Activated naive CD8-positive, alpha-beta T cell treated with anti-CD3 and anti-CD28 coated beads for 36 hours (primary cell): ENCODE results near the gene SLC9A3. TPM values are rescaled to one million over a fixed set of nuclear protein-coding genes. Genes with fewer than 3 reads are reported as not detected.
A peak's percentile ranks its signal among the peaks of the same experiment; 100 is the strongest.

Experiments
- DNase-seq: peaks from one replicate; pipeline ENCODE4 v3.0.0; 2021
- H3K27ac Mint-ChIP-seq: one replicate; pipeline ENCODE4 v1.8.0; 2022; ENCODE audit warnings: mild to moderate bottlenecking, moderate library complexity, mixed read lengths
- H3K27me3 Mint-ChIP-seq: one replicate; pipeline ENCODE4 v1.8.0; 2022; ENCODE audit warnings: mild to moderate bottlenecking, mixed read lengths
- H3K36me3 Mint-ChIP-seq: one replicate; pipeline ENCODE4 v1.8.0; 2021; ENCODE audit warnings: mild to moderate bottlenecking, mixed read lengths
- H3K4me1 Mint-ChIP-seq: one replicate; pipeline ENCODE4 v1.8.0; 2021; ENCODE audit warnings: mixed read lengths
- H3K4me3 Mint-ChIP-seq: one replicate; pipeline ENCODE4 v1.8.0; 2022; ENCODE audit warnings: mild to moderate bottlenecking, moderate library complexity, mixed read lengths
- H3K9me3 Mint-ChIP-seq: one replicate; pipeline ENCODE4 v1.8.0; 2022; ENCODE audit warnings: mixed read lengths
- total RNA-seq, 2 experiments: library from RNA; stranded (reverse); gene quantifications; one replicate each; pipeline ENCODE4 v1.2.3, GENCODE V29; 2021

Gene SLC9A3
- total RNA-seq, 2 experiments from 2014 or later, result 2.1 to 2.4 TPM

- Mint-ChIP-seq H3K4me1 (peaks cover 7% of the 10 kb centered on the region), H3K9me3 (no peaks in the 10 kb centered on the region), H3K27me3 (no peaks in the 10 kb centered on the region), H3K27ac (no peak overlapping the region), H3K4me3 (no peak overlapping the region), H3K36me3 (peaks cover 19% of the 10 kb centered on the region)
- no peak for DNase-seq
Measured at GRCh38 chr5:433836-434235, 90.4 kb downstream of the SLC9A3 start.

- H3K27ac Mint-ChIP-seq, result no peak overlapping the region
- H3K9me3 Mint-ChIP-seq, result no peaks in the 10 kb centered on the region
- H3K36me3 Mint-ChIP-seq, result peaks cover 20% of the 10 kb centered on the region
- no peak for DNase-seq
- H3K4me3 Mint-ChIP-seq, result no peak overlapping the region
- peaks cover 7% of the 10 kb centered on the region for H3K4me1 Mint-ChIP-seq
- no peaks in the 10 kb centered on the region for H3K27me3 Mint-ChIP-seq
Measured at GRCh38 chr5:432928-433791, 91.1 kb downstream of the SLC9A3 start.

GRCh38 chr5:432201-432927, 91.9 kb downstream of the SLC9A3 start:
- no peaks in the 10 kb centered on the region for H3K9me3 Mint-ChIP-seq
- no peak overlapping the region for H3K27ac Mint-ChIP-seq
- peaks cover 7% of the 10 kb centered on the region for H3K4me1 Mint-ChIP-seq
- peaks cover 26% of the 10 kb centered on the region for H3K36me3 Mint-ChIP-seq
- H3K4me3 Mint-ChIP-seq, result no peak overlapping the region
- no peak for DNase-seq
- H3K27me3 Mint-ChIP-seq, result no peaks in the 10 kb centered on the region

GRCh38 chr5:431711-432050, 92.6 kb downstream of the SLC9A3 start:
- H3K36me3 Mint-ChIP-seq, result peaks cover 29% of the 10 kb centered on the region
- no peaks in the 10 kb centered on the region for H3K27me3 Mint-ChIP-seq
- no peak for DNase-seq

GRCh38 chr5:431001-431710, 93.1 kb downstream of the SLC9A3 start:
- Mint-ChIP-seq H3K27me3 (no peaks in the 10 kb centered on the region), H3K36me3 (peaks cover 34% of the 10 kb centered on the region), H3K4me3 (no peak overlapping the region), H3K9me3 (no peaks in the 10 kb centered on the region), H3K27ac (no peak overlapping the region), H3K4me1 (peaks cover 7% of the 10 kb centered on the region)
- peak; percentile 58 for DNase-seq

More at GRCh38 chr5:431711-432050, 92.6 kb downstream of the SLC9A3 start:
- Mint-ChIP-seq H3K9me3 (no peaks in the 10 kb centered on the region), H3K4me1 (peaks cover 7% of the 10 kb centered on the region), H3K4me3 (no peak overlapping the region), H3K27ac (no peak overlapping the region)

GRCh38 chr5:430214-430925, 93.9 kb downstream of the SLC9A3 start:
- Mint-ChIP-seq H3K27ac (no peak overlapping the region), H3K9me3 (no peaks in the 10 kb centered on the region)

GRCh38 chr5:429453-430188, 94.6 kb downstream of the SLC9A3 start:
- Mint-ChIP-seq H3K27ac (no peak overlapping the region), H3K9me3 (no peaks in the 10 kb centered on the region), H3K27me3 (no peaks in the 10 kb centered on the region), H3K4me3 (no peak overlapping the region), H3K4me1 (peaks cover 7% of the 10 kb centered on the region), H3K36me3 (peaks cover 34% of the 10 kb centered on the region)
- no peak for DNase-seq

More at GRCh38 chr5:430214-430925, 93.9 kb downstream of the SLC9A3 start:
- peaks cover 38% of the 10 kb centered on the region for H3K36me3 Mint-ChIP-seq
- H3K4me3 Mint-ChIP-seq, result no peak overlapping the region
- H3K4me1 Mint-ChIP-seq, result peaks cover 7% of the 10 kb centered on the region
- no peaks in the 10 kb centered on the region for H3K27me3 Mint-ChIP-seq
- DNase-seq, result no peak

- Mint-ChIP-seq H3K4me1 (peaks cover 7% of the 10 kb centered on the region), H3K36me3 (peaks cover 34% of the 10 kb centered on the region), H3K9me3 (no peaks in the 10 kb centered on the region), H3K27me3 (no peaks in the 10 kb centered on the region), H3K4me3 (no peak overlapping the region), H3K27ac (no peak overlapping the region)
- DNase-seq, result no peak
Measured at GRCh38 chr5:428754-429452, 95.3 kb downstream of the SLC9A3 start.

- H3K4me3 Mint-ChIP-seq, result no peak overlapping the region
- no peak for DNase-seq
- no peaks in the 10 kb centered on the region for H3K27me3 Mint-ChIP-seq
- peaks cover 38% of the 10 kb centered on the region for H3K36me3 Mint-ChIP-seq
- H3K9me3 Mint-ChIP-seq, result no peaks in the 10 kb centered on the region
- no peak overlapping the region for H3K27ac Mint-ChIP-seq
- H3K4me1 Mint-ChIP-seq, result peaks cover 11% of the 10 kb centered on the region
Measured at GRCh38 chr5:428219-428618, 96.0 kb downstream of the SLC9A3 start.

GRCh38 chr5:427415-428087, 96.7 kb downstream of the SLC9A3 start:
- H3K36me3 Mint-ChIP-seq, result peaks cover 43% of the 10 kb centered on the region

GRCh38 chr5:426392-426976, 97.8 kb downstream of the SLC9A3 start:
- Mint-ChIP-seq H3K4me3 (no peak overlapping the region), H3K36me3 (peaks cover 38% of the 10 kb centered on the region), H3K4me1 (peaks cover 13% of the 10 kb centered on the region), H3K27ac (no peak overlapping the region), H3K9me3 (no peaks in the 10 kb centered on the region), H3K27me3 (no peaks in the 10 kb centered on the region)
- DNase-seq, result no peak

More at GRCh38 chr5:427415-428087, 96.7 kb downstream of the SLC9A3 start:
- Mint-ChIP-seq H3K9me3 (no peaks in the 10 kb centered on the region), H3K27me3 (no peaks in the 10 kb centered on the region), H3K4me1 (peaks cover 15% of the 10 kb centered on the region), H3K27ac (no peak overlapping the region), H3K4me3 (no peak overlapping the region)
- no peak for DNase-seq

GRCh38 chr5:425714-426113, 98.5 kb downstream of the SLC9A3 start:
- Mint-ChIP-seq H3K9me3 (no peaks in the 10 kb centered on the region), H3K27me3 (no peaks in the 10 kb centered on the region), H3K4me3 (no peak overlapping the region), H3K27ac (no peak overlapping the region), H3K36me3 (peaks cover 38% of the 10 kb centered on the region), H3K4me1 (peaks cover 11% of the 10 kb centered on the region)
- no peak for DNase-seq
